ENCODE results near the gene LPP. TPM values are rescaled to one million over a fixed set of nuclear protein-coding genes. Genes with fewer than 3 reads are reported as not detected.

LPP gene
- total RNA-seq, 1 donor from 2014 or later = 14.2 TPM

GRCh38 chr3:188574885-188575284 is 420.9 kb downstream of the LPP start:
- TF ChIP-seq CTCF (IDR thresholded peaks at IDR 0.05; ENCODE audit: insufficient read depth, low read length, severe bottlenecking) = no peak
- Histone ChIP-seq H3K36me3 (ENCODE audit: control insufficient read depth, insufficient read depth, low read length) (peaks cover 1% of the 10 kb centered on the region), H3K4me3 (ENCODE audit: low read depth, low read length) (no peak overlapping the region), H3K27me3 (ENCODE audit: control insufficient read depth, insufficient read depth, low read length) (no peaks in the 10 kb centered on the region)
- FAIRE-seq (no peak), DNase-seq (ENCODE audit: low read depth) (no peak)

GRCh38 chr3:188575501-188575900 is 421.5 kb downstream of the LPP start:
- Histone ChIP-seq H3K27me3 (ENCODE audit: control insufficient read depth, insufficient read depth, low read length) (no peaks in the 10 kb centered on the region), H3K36me3 (ENCODE audit: control insufficient read depth, insufficient read depth, low read length) (peaks cover 1% of the 10 kb centered on the region), H3K4me3 (ENCODE audit: low read depth, low read length) (no peak overlapping the region)
- no peak for FAIRE-seq
- no peak for TF ChIP-seq CTCF (IDR thresholded peaks at IDR 0.05; ENCODE audit: insufficient read depth, low read length, severe bottlenecking)
- DNase-seq (ENCODE audit: low read depth) = no peak

- FAIRE-seq (no peak), DNase-seq (ENCODE audit: low read depth) (no peak)
- Histone ChIP-seq H3K36me3 (ENCODE audit: control insufficient read depth, insufficient read depth, low read length) (peaks cover 1% of the 10 kb centered on the region), H3K4me3 (ENCODE audit: low read depth, low read length) (no peak overlapping the region), H3K27me3 (ENCODE audit: control insufficient read depth, insufficient read depth, low read length) (no peaks in the 10 kb centered on the region)
- no peak for TF ChIP-seq CTCF (IDR thresholded peaks at IDR 0.05; ENCODE audit: insufficient read depth, low read length, severe bottlenecking)
Observed at GRCh38 chr3:188577539-188577938, 423.6 kb downstream of the LPP start.

- no peak for TF ChIP-seq CTCF (IDR thresholded peaks at IDR 0.05; ENCODE audit: insufficient read depth, low read length, severe bottlenecking)
- DNase-seq (ENCODE audit: low read depth) = peak; percentile 75
- FAIRE-seq = no peak
- Histone ChIP-seq H3K27me3 (ENCODE audit: control insufficient read depth, insufficient read depth, low read length) (no peaks in the 10 kb centered on the region), H3K4me3 (ENCODE audit: low read depth, low read length) (no peak overlapping the region), H3K36me3 (ENCODE audit: control insufficient read depth, insufficient read depth, low read length) (peaks cover 1% of the 10 kb centered on the region)
Observed at GRCh38 chr3:188578576-188579363, 424.8 kb downstream of the LPP start.

GRCh38 chr3:188580223-188580622 is 426.3 kb downstream of the LPP start:
- Histone ChIP-seq H3K36me3 (ENCODE audit: control insufficient read depth, insufficient read depth, low read length) (peaks cover 1% of the 10 kb centered on the region), H3K4me3 (ENCODE audit: low read depth, low read length) (no peak overlapping the region), H3K27me3 (ENCODE audit: control insufficient read depth, insufficient read depth, low read length) (no peaks in the 10 kb centered on the region)
- no peak for DNase-seq (ENCODE audit: low read depth)
- TF ChIP-seq CTCF (IDR thresholded peaks at IDR 0.05; ENCODE audit: insufficient read depth, low read length, severe bottlenecking) = no peak
- no peak for FAIRE-seq

- FAIRE-seq (no peak), DNase-seq (ENCODE audit: low read depth) (no peak)
- Histone ChIP-seq H3K27me3 (ENCODE audit: control insufficient read depth, insufficient read depth, low read length) (no peaks in the 10 kb centered on the region), H3K36me3 (ENCODE audit: control insufficient read depth, insufficient read depth, low read length) (peaks cover 1% of the 10 kb centered on the region), H3K4me3 (ENCODE audit: low read depth, low read length) (no peak overlapping the region)
- TF ChIP-seq CTCF (IDR thresholded peaks at IDR 0.05; ENCODE audit: insufficient read depth, low read length, severe bottlenecking) = no peak
Observed at GRCh38 chr3:188580659-188581058, 426.7 kb downstream of the LPP start.
